ENCODE data around the gene BMPR1A. TPM values are rescaled to one million over a fixed set of nuclear protein-coding genes. Genes with fewer than 3 reads are reported as not detected.

BMPR1A gene
- total and polyA plus RNA-seq, 2 of the 13 experiments (the other 11 are each of a cell fraction or from before 2014, with no cell fraction given): 17.8 to 44.2 TPM

- TF ChIP-seq, protein P1, sequence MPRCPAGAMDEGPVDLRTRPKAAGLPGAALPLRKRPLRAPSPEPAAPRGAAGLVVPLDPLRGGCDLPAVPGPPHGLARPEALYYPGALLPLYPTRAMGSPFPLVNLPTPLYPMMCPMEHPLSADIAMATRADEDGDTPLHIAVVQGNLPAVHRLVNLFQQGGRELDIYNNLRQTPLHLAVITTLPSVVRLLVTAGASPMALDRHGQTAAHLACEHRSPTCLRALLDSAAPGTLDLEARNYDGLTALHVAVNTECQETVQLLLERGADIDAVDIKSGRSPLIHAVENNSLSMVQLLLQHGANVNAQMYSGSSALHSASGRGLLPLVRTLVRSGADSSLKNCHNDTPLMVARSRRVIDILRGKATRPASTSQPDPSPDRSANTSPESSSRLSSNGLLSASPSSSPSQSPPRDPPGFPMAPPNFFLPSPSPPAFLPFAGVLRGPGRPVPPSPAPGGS (CRISPR knock-in tag; IDR thresholded peaks at IDR 0.05): peak; percentile 54; the same call in 1 of the 2 replicates
- TF ChIP-seq ZNF251 (CRISPR knock-in tag; IDR thresholded peaks at IDR 0.05) (no peak), ZNF329 (CRISPR knock-in tag; IDR thresholded peaks at IDR 0.05; ENCODE audit: low read depth) (no peak), FOSL2 (CRISPR knock-in tag; IDR thresholded peaks at IDR 0.05) (peak; percentile 36; the same call in 1 of the 2 replicates), TEAD3 (CRISPR knock-in tag; optimal IDR thresholded peaks at IDR 0.05; ENCODE audit: borderline replicate concordance) (peak; percentile 88), ZNF33A (CRISPR knock-in tag; IDR thresholded peaks at IDR 0.05; ENCODE audit: borderline replicate concordance) (0 out of 2 replicates have a peak, but pooled peaks have one; percentile 57), ZNF709 (CRISPR knock-in tag; IDR thresholded peaks at IDR 0.05) (peak; percentile 54; the same call in 1 of the 2 replicates), ZNF235 (CRISPR knock-in tag; IDR thresholded peaks at IDR 0.05; ENCODE audit: borderline replicate concordance) (0 out of 2 replicates have a peak, but pooled peaks have one; percentile 53), ZMYM4 (CRISPR knock-in tag; IDR thresholded peaks at IDR 0.05) (peak; percentile 72; the same call in 1 of the 2 replicates), PITX1 (CRISPR knock-in tag; IDR thresholded peaks at IDR 0.05) (0 out of 2 replicates have a peak, but pooled peaks have one; percentile 46), GABPB1 (CRISPR knock-in tag; IDR thresholded peaks at IDR 0.05) (peak; percentile 60; the same call in 1 of the 2 replicates), PRDM15 (CRISPR knock-in tag; IDR thresholded peaks at IDR 0.05) (0 out of 2 replicates have a peak, but pooled peaks have one; percentile 26), HDAC1 (CRISPR knock-in tag; IDR thresholded peaks at IDR 0.05) (peak; percentile 53; the same call in 1 of the 2 replicates), ZNF160 (CRISPR knock-in tag; IDR thresholded peaks at IDR 0.05) (0 out of 2 replicates have a peak, but pooled peaks have one; percentile 44), ISL2 (CRISPR knock-in tag; IDR thresholded peaks at IDR 0.05) (peak; percentile 39; the same call in 1 of the 2 replicates), CERS6 (CRISPR knock-in tag; IDR thresholded peaks at IDR 0.05) (no peak), KDM5B (CRISPR knock-in tag; IDR thresholded peaks at IDR 0.05; ENCODE audit: borderline replicate concordance) (peak; percentile 83), ZNF776 (CRISPR knock-in tag; IDR thresholded peaks at IDR 0.05) (peak; percentile 80)
- TF ChIP-seq, protein P2, sequence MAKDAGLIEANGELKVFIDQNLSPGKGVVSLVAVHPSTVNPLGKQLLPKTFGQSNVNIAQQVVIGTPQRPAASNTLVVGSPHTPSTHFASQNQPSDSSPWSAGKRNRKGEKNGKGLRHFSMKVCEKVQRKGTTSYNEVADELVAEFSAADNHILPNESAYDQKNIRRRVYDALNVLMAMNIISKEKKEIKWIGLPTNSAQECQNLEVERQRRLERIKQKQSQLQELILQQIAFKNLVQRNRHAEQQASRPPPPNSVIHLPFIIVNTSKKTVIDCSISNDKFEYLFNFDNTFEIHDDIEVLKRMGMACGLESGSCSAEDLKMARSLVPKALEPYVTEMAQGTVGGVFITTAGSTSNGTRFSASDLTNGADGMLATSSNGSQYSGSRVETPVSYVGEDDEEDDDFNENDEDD (CRISPR knock-in tag; IDR thresholded peaks at IDR 0.05; ENCODE audit: borderline replicate concordance): peak; percentile 51; the same call in 1 of the 2 replicates
- TF ChIP-seq, protein P3, sequence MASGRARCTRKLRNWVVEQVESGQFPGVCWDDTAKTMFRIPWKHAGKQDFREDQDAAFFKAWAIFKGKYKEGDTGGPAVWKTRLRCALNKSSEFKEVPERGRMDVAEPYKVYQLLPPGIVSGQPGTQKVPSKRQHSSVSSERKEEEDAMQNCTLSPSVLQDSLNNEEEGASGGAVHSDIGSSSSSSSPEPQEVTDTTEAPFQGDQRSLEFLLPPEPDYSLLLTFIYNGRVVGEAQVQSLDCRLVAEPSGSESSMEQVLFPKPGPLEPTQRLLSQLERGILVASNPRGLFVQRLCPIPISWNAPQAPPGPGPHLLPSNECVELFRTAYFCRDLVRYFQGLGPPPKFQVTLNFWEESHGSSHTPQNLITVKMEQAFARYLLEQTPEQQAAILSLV (CRISPR knock-in tag; IDR thresholded peaks at IDR 0.05; ENCODE audit: borderline replicate concordance): peak; percentile 41; the same call in 1 of the 2 replicates
These were observed 494 bp upstream of the BMPR1A start (continued) for GRCh38 chr10:86755740-86756510.

Data from HepG2 (cell line).